GM18502 (cell line): Measurements from ENCODE around the gene ADORA2A.
A peak's percentile ranks its signal among the peaks of the same experiment; 100 is the strongest.

Experiments used
- ATAC-seq: cut with Tn5 transposase; IDR thresholded peaks from one replicate; pipeline ENCODE4 v1.9.1; 2021; ENCODE audit warnings: mild to moderate bottlenecking; ENCODE audit not compliant: unreplicated experiment, poor library complexity

ADORA2A gene

GRCh38 chr22:24427500-24428164, at the start of gene ADORA2A:
ADORA2A (plus strand) TSS chr22:24427599; CDS start chr22:24433405, 5,806 bp downstream.
- ATAC-seq: peak; percentile 64

- no peak for ATAC-seq
Measured at GRCh38 chr22:24379536-24379935, 47.9 kb upstream of the ADORA2A start.

- ATAC-seq: no peak
Measured at GRCh38 chr22:24380220-24380904, 47.0 kb upstream of the ADORA2A start.

GRCh38 chr22:24380905-24381230, 46.5 kb upstream of the ADORA2A start:
- ATAC-seq: no peak

GRCh38 chr22:24383061-24383460, 44.3 kb upstream of the ADORA2A start:
- no peak for ATAC-seq

GRCh38 chr22:24384131-24384530, 43.3 kb upstream of the ADORA2A start:
- ATAC-seq: no peak

- no peak for ATAC-seq
Measured at GRCh38 chr22:24386937-24387471, 40.4 kb upstream of the ADORA2A start.

GRCh38 chr22:24389680-24390079, 37.7 kb upstream of the ADORA2A start:
- no peak for ATAC-seq

- ATAC-seq: no peak
Measured at GRCh38 chr22:24390156-24390555, 37.2 kb upstream of the ADORA2A start.

GRCh38 chr22:24390576-24390975, 36.8 kb upstream of the ADORA2A start:
- no peak for ATAC-seq

GRCh38 chr22:24391836-24392217, 35.6 kb upstream of the ADORA2A start:
- no peak for ATAC-seq

GRCh38 chr22:24392218-24392931, 35.0 kb upstream of the ADORA2A start:
- ATAC-seq: no peak

GRCh38 chr22:24393012-24393559, 34.3 kb upstream of the ADORA2A start:
- no peak for ATAC-seq

GRCh38 chr22:24393848-24394247, 33.6 kb upstream of the ADORA2A start:
- no peak for ATAC-seq

GRCh38 chr22:24394254-24394653, 33.1 kb upstream of the ADORA2A start:
- ATAC-seq: no peak

- no peak for ATAC-seq
Measured at GRCh38 chr22:24398409-24398808, 29.0 kb upstream of the ADORA2A start.

- peak; percentile 6 for ATAC-seq
Measured at GRCh38 chr22:24400034-24400725, 27.2 kb upstream of the ADORA2A start.

- ATAC-seq: peak; percentile 48
Measured at GRCh38 chr22:24400726-24401596, 26.4 kb upstream of the ADORA2A start.

GRCh38 chr22:24401931-24402367, 25.4 kb upstream of the ADORA2A start:
- ATAC-seq: no peak
